SU-DHL-6 (cell line): ENCODE results near the gene ARHGEF28.

ENCODE experiments used
- H2AFZ ChIP-seq: fragments of 200-600 bp; sonication (generic); 2 replicates; pipeline ENCODE4 v1.6.1; 2014; ENCODE audit warnings: low read depth, mild to moderate bottlenecking, moderate library complexity, mixed read lengths, antibody characterized with exemption, low read length; ENCODE audit not compliant: severe bottlenecking
- H3F3A ChIP-seq: fragments of 200-600 bp; shearing (Covaris generic); 2 replicates; pipeline ENCODE4 v1.6.0; 2016; ENCODE audit warnings: antibody characterized with exemption, mild to moderate bottlenecking; ENCODE audit not compliant: insufficient read depth
- H3K27ac ChIP-seq: fragments of 200-600 bp; sonication (generic); 2 replicates; pipeline ENCODE4 v1.5.1; 2016; ENCODE audit warnings: low read depth, mild to moderate bottlenecking, low read length, moderate library complexity, mixed read lengths
- H3K27me3 ChIP-seq: fragments of 200-600 bp; sonication (generic), shearing (Covaris generic); 2 replicates; pipeline ENCODE4 v1.6.0; 2014; ENCODE audit warnings: mild to moderate bottlenecking, low read length
- H3K36me3 ChIP-seq: fragments of 200-600 bp; sonication (generic); 2 replicates; pipeline ENCODE4 v1.6.1; 2014; ENCODE audit warnings: mild to moderate bottlenecking, low read length, mixed read lengths
- H3K4me2 ChIP-seq: fragments of 300-600, 200-600 bp; shearing (Covaris generic), sonication (generic); 2 replicates; pipeline ENCODE4 v1.6.0; 2014; ENCODE audit warnings: low read length, low read depth, mild to moderate bottlenecking; ENCODE audit not compliant: poor library complexity, severe bottlenecking
- H3K4me3 ChIP-seq: fragments of 200-600 bp; sonication (generic); 2 replicates; pipeline ENCODE4 v1.5.1; 2014; ENCODE audit warnings: antibody characterized with exemption, low read length, mild to moderate bottlenecking, mixed read lengths; ENCODE audit not compliant: insufficient read depth, poor library complexity, severe bottlenecking
- H3K79me2 ChIP-seq: fragments of 200-600 bp; sonication (generic); 2 replicates; pipeline ENCODE4 v1.6.1; 2014; ENCODE audit warnings: mild to moderate bottlenecking, low read length, moderate library complexity; ENCODE audit not compliant: insufficient read depth
- H3K9ac ChIP-seq: fragments of 200-600 bp; sonication (generic); 2 replicates; pipeline ENCODE4 v1.7.0; 2014; ENCODE audit warnings: mild to moderate bottlenecking, low read length
- H3K9me2 ChIP-seq: fragments of 200-600 bp; sonication (generic); replicated peaks from 2 replicates; pipeline ENCODE4 v1.6.1; 2014; ENCODE audit warnings: low read length; ENCODE audit not compliant: insufficient read depth
- H3K9me3 ChIP-seq: fragments of 200-600 bp; sonication (generic); 2 replicates; pipeline ENCODE4 v1.6.1; 2014; ENCODE audit warnings: low read length, mixed read lengths; ENCODE audit not compliant: insufficient read depth
- H4K20me1 ChIP-seq: fragments of 200-600 bp; sonication (generic); 2 replicates; pipeline ENCODE4 v1.6.1; 2014; ENCODE audit warnings: low read depth, mild to moderate bottlenecking, antibody characterized with exemption, low read length, moderate library complexity, mixed read lengths
- EZH2phosphoT487 ChIP-seq: fragments of 200-600 bp; sonication (generic), shearing (Covaris generic); conservative IDR thresholded peaks from 2 replicates; pipeline ENCODE4 v1.6.1; 2018; ENCODE audit warnings: mild to moderate bottlenecking, antibody characterized with exemption, low read length, moderate library complexity, mixed read lengths
- TF ChIP-seq, protein P1 (sequence below): fragments of 200-600 bp; sonication (generic); IDR thresholded peaks from one replicate; pipeline ENCODE4 v1.5.1; 2017; ENCODE audit warnings: antibody characterized with exemption, mild to moderate bottlenecking, low read length, moderate library complexity; ENCODE audit not compliant: insufficient read depth, poor library complexity, severe bottlenecking

The ARHGEF28 gene

DNA sequence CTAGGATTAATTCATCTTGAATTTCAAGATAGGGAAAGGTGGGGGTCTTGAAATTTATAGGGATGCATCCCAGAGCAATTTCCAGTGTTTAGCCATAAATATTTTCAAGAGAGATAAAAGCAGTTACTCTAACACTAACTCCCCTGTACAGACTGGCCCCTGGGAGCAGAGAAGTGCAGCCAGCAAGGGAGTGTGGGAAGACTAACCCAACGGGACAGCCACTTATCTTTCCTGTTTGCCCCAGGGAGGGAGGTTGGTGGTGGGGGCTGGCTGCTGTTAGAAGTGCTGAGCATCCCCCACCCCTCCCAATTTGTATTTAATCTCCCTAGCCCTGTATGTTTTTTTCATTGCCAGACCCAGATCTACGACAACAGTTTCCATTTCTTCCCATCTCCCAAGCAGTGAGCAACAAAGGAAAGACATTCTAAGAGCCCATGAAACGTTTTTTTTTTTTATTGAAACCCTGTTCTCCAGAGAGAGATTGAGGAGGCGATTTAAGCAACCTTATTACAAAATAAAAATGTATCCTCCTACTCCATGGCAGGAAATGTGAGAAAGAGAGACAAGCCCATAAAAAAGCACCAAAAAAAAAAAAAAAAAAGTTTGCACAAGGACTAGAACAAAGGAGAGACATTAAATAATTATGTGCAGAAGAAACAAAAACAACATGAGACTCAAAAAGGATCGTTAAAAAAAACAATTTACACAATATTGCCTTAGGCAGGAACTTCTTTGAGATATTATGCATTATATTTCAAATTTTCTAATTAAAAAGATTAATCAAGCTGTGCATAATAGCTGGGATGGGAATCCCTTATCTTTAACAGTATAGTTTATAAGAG, 343.4 kb downstream of the ARHGEF28 start:
- H3K4me2 ChIP-seq = no peak overlapping the region
- no peak overlapping the region for H3K4me3 ChIP-seq
- H3K36me3 ChIP-seq = no peaks in the 10 kb centered on the region
- H3K9ac ChIP-seq = no peak overlapping the region
- H3K79me2 ChIP-seq = no peaks in the 10 kb centered on the region
- no peaks in the 10 kb centered on the region for H3K27me3 ChIP-seq
- TF ChIP-seq EZH2phosphoT487 = no peak
- TF ChIP-seq, protein P1, sequence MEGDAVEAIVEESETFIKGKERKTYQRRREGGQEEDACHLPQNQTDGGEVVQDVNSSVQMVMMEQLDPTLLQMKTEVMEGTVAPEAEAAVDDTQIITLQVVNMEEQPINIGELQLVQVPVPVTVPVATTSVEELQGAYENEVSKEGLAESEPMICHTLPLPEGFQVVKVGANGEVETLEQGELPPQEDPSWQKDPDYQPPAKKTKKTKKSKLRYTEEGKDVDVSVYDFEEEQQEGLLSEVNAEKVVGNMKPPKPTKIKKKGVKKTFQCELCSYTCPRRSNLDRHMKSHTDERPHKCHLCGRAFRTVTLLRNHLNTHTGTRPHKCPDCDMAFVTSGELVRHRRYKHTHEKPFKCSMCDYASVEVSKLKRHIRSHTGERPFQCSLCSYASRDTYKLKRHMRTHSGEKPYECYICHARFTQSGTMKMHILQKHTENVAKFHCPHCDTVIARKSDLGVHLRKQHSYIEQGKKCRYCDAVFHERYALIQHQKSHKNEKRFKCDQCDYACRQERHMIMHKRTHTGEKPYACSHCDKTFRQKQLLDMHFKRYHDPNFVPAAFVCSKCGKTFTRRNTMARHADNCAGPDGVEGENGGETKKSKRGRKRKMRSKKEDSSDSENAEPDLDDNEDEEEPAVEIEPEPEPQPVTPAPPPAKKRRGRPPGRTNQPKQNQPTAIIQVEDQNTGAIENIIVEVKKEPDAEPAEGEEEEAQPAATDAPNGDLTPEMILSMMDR = no peak
- no peaks in the 10 kb centered on the region for H4K20me1 ChIP-seq
- no peaks in the 10 kb centered on the region for H3K9me2 ChIP-seq
- no peaks in the 10 kb centered on the region for H3F3A ChIP-seq
- H3K27ac ChIP-seq = no peak overlapping the region
- H2AFZ ChIP-seq = no peak overlapping the region
- H3K9me3 ChIP-seq = no peaks in the 10 kb centered on the region

DNA sequence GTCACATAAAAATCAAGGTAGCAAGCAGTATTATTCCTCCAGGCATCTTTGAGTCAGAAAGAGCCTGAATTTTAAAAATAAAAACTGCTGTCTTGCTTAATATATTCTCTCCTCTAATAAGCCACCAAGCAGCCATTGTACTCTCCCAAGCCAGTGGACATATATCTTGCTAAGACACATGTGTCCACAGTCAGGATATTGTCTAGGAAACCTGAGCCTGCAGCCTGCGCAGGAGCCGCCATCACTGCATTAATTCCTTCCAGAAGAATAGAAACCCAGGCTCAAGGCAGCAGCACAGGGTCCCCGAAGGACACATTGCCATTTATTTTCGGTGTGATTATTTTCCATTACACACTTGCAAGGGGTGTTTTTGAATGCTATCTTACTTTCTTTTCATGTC, 345.3 kb downstream of the ARHGEF28 start:
- Histone ChIP-seq H3K9me2 (no peaks in the 10 kb centered on the region), H3K4me3 (no peak overlapping the region), H3K27ac (no peak overlapping the region), H2AFZ (no peak overlapping the region), H3F3A (no peaks in the 10 kb centered on the region), H3K4me2 (no peak overlapping the region), H3K36me3 (no peaks in the 10 kb centered on the region), H3K79me2 (no peaks in the 10 kb centered on the region), H4K20me1 (no peaks in the 10 kb centered on the region), H3K27me3 (no peaks in the 10 kb centered on the region), H3K9ac (no peak overlapping the region), H3K9me3 (no peaks in the 10 kb centered on the region)
- TF ChIP-seq, protein P1 = no peak
- TF ChIP-seq EZH2phosphoT487 = no peak

DNA sequence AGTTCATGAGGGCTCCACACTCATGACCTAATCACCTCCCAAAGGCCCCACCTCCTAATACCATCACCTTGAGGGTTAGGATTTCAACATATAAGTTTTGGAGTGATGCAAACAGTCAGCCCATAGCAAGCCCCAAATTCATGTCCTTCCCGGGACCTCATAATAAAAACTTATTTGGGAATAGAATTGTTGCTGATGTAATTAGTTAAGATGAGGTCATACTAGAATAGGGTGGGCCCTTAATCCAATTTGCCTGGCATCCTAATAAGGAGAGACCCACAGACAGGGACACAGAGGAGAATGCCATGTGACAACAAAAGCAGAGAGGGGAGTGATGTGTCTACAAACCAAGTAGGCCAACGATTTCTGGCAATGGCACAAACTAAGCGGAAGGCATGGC, 347.1 kb downstream of the ARHGEF28 start:
- no peak overlapping the region for H3K4me2 ChIP-seq

More for the DNA sequence above, 347.1 kb downstream of the ARHGEF28 start:
- no peaks in the 10 kb centered on the region for H4K20me1 ChIP-seq
- no peaks in the 10 kb centered on the region for H3K27me3 ChIP-seq
- H3K9me3 ChIP-seq = no peaks in the 10 kb centered on the region
- no peak overlapping the region for H3K9ac ChIP-seq
- no peak for TF ChIP-seq EZH2phosphoT487
- TF ChIP-seq, protein P1 = no peak
- H3K79me2 ChIP-seq = no peaks in the 10 kb centered on the region
- no peak overlapping the region for H2AFZ ChIP-seq
- H3K36me3 ChIP-seq = no peaks in the 10 kb centered on the region
- no peaks in the 10 kb centered on the region for H3F3A ChIP-seq
- no peak overlapping the region for H3K27ac ChIP-seq
- no peaks in the 10 kb centered on the region for H3K9me2 ChIP-seq
- H3K4me3 ChIP-seq = no peak overlapping the region
